Measurements from ENCODE around the gene POLE.

The POLE gene

GRCh38 chr12:132579744-132580143, 107.4 kb downstream of the POLE start:
- no peak for DNase-seq (ENCODE audit: low read depth)

DNA sequence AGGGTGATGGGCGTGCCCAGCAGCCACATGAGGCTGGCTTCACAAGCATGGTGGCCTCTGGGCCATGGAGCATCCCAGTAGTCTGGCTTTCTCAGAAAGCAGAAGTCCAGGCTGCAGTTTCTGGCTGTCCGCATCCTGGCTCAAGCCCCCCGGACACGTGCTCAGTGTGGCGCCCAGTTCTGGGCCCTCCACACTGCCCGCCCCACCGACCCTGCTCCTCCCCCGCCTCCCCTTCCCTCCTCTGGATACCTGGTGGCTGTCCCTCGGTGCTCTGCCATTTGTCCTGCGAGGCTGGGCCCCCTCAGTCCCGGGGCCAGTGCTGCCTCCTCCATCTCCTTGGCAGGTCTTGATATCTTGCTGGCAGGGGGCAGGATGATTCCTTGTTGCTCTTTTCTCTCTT, 108.3 kb downstream of the POLE start:
- no peak for DNase-seq (ENCODE audit: low read depth)

DNA sequence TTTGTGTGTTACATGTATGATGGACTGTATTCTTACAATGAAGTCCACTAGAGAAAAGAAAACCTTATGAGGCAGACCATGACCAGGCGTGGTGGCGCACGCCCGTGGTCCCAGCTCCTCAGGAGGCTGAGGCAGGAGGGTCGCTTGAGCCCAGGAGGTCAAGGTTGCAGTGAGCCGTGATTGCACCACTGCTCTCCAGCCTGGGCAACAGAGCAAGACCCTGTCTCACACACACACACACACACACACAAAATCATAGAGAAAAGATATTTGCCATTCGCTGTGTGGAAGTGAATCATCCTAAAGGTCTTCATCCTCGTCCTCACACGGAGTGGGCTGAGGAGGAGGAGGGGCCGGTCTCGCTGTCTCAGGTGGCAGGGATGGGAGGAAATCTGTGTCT, 109.0 kb downstream of the POLE start:
- DNase-seq (ENCODE audit: low read depth) = no peak

DNA sequence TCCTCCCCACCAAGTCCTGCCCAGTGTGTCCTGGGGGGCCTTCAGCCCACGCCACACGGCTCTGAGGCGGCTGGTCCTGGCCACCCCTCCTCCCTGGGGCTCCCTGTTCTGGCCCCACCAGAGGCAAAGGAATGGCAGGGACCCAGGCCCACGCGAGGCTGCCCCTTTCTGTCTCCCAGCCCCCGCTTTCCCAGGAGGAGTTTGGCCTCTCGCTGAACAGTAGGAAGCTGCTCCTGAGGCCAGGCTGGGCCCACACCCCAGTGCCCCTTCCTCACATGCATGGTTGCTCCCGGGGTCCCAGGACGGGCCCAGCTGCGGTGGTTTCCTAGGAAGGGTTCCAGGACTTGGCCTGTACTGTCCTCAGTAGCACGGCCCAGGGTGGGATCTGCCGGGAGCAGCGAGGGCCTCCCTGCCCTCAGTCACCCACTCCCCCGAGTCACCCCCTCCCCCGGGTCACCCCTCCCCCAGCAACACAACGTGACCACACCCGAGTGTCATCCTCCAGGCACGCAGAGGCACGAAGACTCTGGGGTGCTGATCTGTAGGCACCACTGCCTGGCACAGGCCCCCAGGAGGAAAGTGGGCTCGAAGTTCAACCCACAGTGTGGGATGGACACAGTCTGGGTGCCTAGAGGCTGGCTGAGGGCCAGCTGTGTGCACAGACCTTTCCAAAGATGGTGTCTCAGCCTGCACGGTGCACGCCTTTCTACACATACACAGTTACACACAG, 109.8 kb downstream of the POLE start:
- no peak for DNase-seq (ENCODE audit: low read depth)

DNA sequence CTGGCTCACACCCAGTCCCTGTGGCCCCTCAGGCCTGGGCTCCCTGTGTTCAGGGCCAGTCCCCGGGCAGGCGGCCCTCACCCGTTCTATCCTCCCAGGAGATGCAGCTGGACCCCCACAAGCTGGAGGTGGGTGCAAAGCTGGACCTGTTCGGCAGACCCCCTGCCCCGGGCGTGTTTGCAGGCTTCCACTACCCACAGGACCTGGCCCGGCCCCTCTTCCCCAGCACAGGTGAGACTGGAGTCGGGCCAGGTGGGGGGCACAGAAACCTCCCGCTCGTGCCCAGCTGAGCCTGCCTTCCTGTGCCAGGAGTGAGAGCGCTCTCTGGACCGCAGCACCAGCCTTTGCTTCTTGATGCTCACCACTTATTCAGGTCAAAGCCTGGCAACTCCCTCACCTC, 110.4 kb downstream of the POLE start:
- DNase-seq (ENCODE audit: low read depth) = no peak

GRCh38 chr12:132575661-132576060, 111.5 kb downstream of the POLE start:
- DNase-seq (ENCODE audit: low read depth) = no peak

- DNase-seq (ENCODE audit: low read depth) = no peak
Measured at GRCh38 chr12:132574271-132574996, 112.7 kb downstream of the POLE start.
